Neural cell (in vitro differentiated cells): ENCODE results near the gene C22orf42. TPM values are rescaled to one million over a fixed set of nuclear protein-coding genes. Genes with fewer than 3 reads are reported as not detected.

Experiments
- H2AFZ ChIP-seq: fragments of 200-600, 300-800 bp; sonication (generic), shearing (Covaris generic); 2 replicates; pipeline ENCODE4 v1.6.0; 2014; ENCODE audit warnings: low read depth, mild to moderate bottlenecking, antibody characterized with exemption, low read length, moderate library complexity
- H3F3A ChIP-seq: fragments of 200-600 bp; shearing (Covaris generic); 2 replicates; pipeline ENCODE4 v1.6.1; 2016; ENCODE audit warnings: mild to moderate bottlenecking, moderate library complexity, mixed read lengths, antibody characterized with exemption, low read length; ENCODE audit not compliant: insufficient read depth, poor library complexity, severe bottlenecking
- H3K27ac ChIP-seq: fragments of 200-600, 300-800 bp; sonication (generic), shearing (Covaris generic); 2 replicates; pipeline ENCODE4 v1.5.1; 2014; ENCODE audit warnings: mild to moderate bottlenecking, low read length, moderate library complexity
- H3K27me3 ChIP-seq: fragments of 300-800, 200-600 bp; sonication (generic), shearing (Covaris generic); 2 replicates; pipeline ENCODE4 v1.6.0; 2014; ENCODE audit warnings: mild to moderate bottlenecking, low read depth, low read length, moderate library complexity; ENCODE audit not compliant: insufficient read depth
- H3K36me3 ChIP-seq: fragments of 300-800, 200-600 bp; sonication (generic), shearing (Covaris generic); 2 replicates; pipeline ENCODE4 v1.5.1; 2014; ENCODE audit warnings: mild to moderate bottlenecking, antibody characterized with exemption, low read length, moderate library complexity; ENCODE audit not compliant: insufficient read depth
- H3K4me2 ChIP-seq: fragments of 300-800, 200-600 bp; sonication (generic), shearing (Covaris generic); 2 replicates; pipeline ENCODE4 v1.6.0; 2014; ENCODE audit warnings: mild to moderate bottlenecking, low read length
- H3K4me3 ChIP-seq: fragments of 300-800, 200-600 bp; sonication (generic), shearing (Covaris generic); 2 replicates; pipeline ENCODE4 v1.5.1; 2014; ENCODE audit warnings: mild to moderate bottlenecking, low read length, moderate library complexity
- H3K79me2 ChIP-seq: fragments of 200-600 bp; shearing (Covaris generic); replicated peaks from 2 replicates; pipeline ENCODE4 v1.6.0; 2014; ENCODE audit warnings: mild to moderate bottlenecking, low read length, moderate library complexity; ENCODE audit not compliant: insufficient read depth
- H3K9ac ChIP-seq: fragments of 300-800, 200-600 bp; sonication (generic), shearing (Covaris generic); 2 replicates; pipeline ENCODE4 v1.6.1; 2016; ENCODE audit warnings: mild to moderate bottlenecking, low read length, mixed read lengths
- H3K9me2 ChIP-seq: fragments of 200-600 bp; shearing (Covaris generic); 2 replicates; pipeline ENCODE4 v1.6.1; 2016; ENCODE audit warnings: mild to moderate bottlenecking, low read length, mixed read lengths; ENCODE audit not compliant: insufficient read depth
- H3K9me3 ChIP-seq: fragments of 200-600, 300-800 bp; sonication (generic), shearing (Covaris generic); 2 replicates; pipeline ENCODE4 v1.6.1; 2016; ENCODE audit warnings: mild to moderate bottlenecking, mixed run types, low read length, moderate library complexity, mixed read lengths
- H4K20me1 ChIP-seq: fragments of 200-600 bp; shearing (Covaris generic); 2 replicates; pipeline ENCODE4 v1.6.1; 2016; ENCODE audit warnings: mild to moderate bottlenecking, mixed run types; ENCODE audit not compliant: insufficient read depth
- CTCF ChIP-seq: fragments of 450-650 bp; IDR thresholded peaks from 2 replicates; pipeline ENCODE4 v1.5.1; 2014; ENCODE audit warnings: antibody characterized with exemption, mild to moderate bottlenecking, moderate library complexity; ENCODE audit not compliant: poor library complexity, severe bottlenecking
- EP300 ChIP-seq: fragments of 450-650 bp; conservative IDR thresholded peaks from 2 replicates; pipeline ENCODE4 v1.6.1; 2014; ENCODE audit warnings: antibody characterized with exemption, mild to moderate bottlenecking, moderate library complexity; ENCODE audit not compliant: poor library complexity, severe bottlenecking
- EZH2 ChIP-seq: fragments of 200-600, 300-800 bp; shearing (Covaris generic), sonication (generic); IDR thresholded peaks from 2 replicates; pipeline ENCODE4 v1.6.1; 2014; ENCODE audit warnings: antibody characterized with exemption, low read length, borderline replicate concordance, mild to moderate bottlenecking; ENCODE audit not compliant: insufficient read depth, poor library complexity, severe bottlenecking
- MXI1 ChIP-seq: fragments of 450-650 bp; conservative IDR thresholded peaks from 2 replicates; pipeline ENCODE4 v1.6.1; 2014; ENCODE audit warnings: antibody characterized with exemption, mild to moderate bottlenecking; ENCODE audit not compliant: poor library complexity, severe bottlenecking
- POLR2AphosphoS5 ChIP-seq: IDR thresholded peaks from 2 replicates; pipeline ENCODE4 v1.6.1; 2012
- RAD21 ChIP-seq: fragments of 450-650 bp; conservative IDR thresholded peaks from 2 replicates; pipeline ENCODE4 v1.6.1; 2014; ENCODE audit warnings: antibody characterized with exemption, mild to moderate bottlenecking, moderate library complexity
- REST ChIP-seq: IDR thresholded peaks from 2 replicates; pipeline ENCODE4 v1.6.1; 2012; ENCODE audit warnings: borderline replicate concordance
- SMC3 ChIP-seq: fragments of 450-650 bp; conservative IDR thresholded peaks from 2 replicates; pipeline ENCODE4 v1.6.1; 2014; ENCODE audit warnings: antibody characterized with exemption, mild to moderate bottlenecking, moderate library complexity; ENCODE audit not compliant: poor library complexity
- TAF1 ChIP-seq: IDR thresholded peaks from 2 replicates; pipeline ENCODE4 v1.6.1; 2012; ENCODE audit warnings: low read depth
- polyA plus RNA-seq: library from polyadenylated mRNA; depleted of rRNA; stranded (reverse); fragments of >200 nt; gene quantifications from 2 replicates; pipeline ENCODE4 v1.2.3, GENCODE V29; 2014

The C22orf42 gene
- polyA plus RNA-seq, 1 donor from 2014 or later: 51.0 TPM

GRCh38 chr22:32103658-32104315 is 55.3 kb downstream of the C22orf42 start:
- TF ChIP-seq EP300 (no peak), SMC3 (peak; percentile 86), RAD21 (peak; percentile 88), CTCF (peak; percentile 80), REST (no peak), EZH2 (no peak), TAF1 (no peak), MXI1 (no peak), POLR2AphosphoS5 (no peak)
- no peaks in the 10 kb centered on the region for H3K9me3 ChIP-seq
- H2AFZ ChIP-seq: no peak overlapping the region
- H3F3A ChIP-seq: no peaks in the 10 kb centered on the region
- no peak overlapping the region for H3K27ac ChIP-seq
- H3K36me3 ChIP-seq: no peaks in the 10 kb centered on the region
- H3K79me2 ChIP-seq: no peaks in the 10 kb centered on the region
- H3K4me3 ChIP-seq: no peak overlapping the region
- H3K4me2 ChIP-seq: no peak overlapping the region
- no peaks in the 10 kb centered on the region for H4K20me1 ChIP-seq
- peaks cover 3% of the 10 kb centered on the region for H3K27me3 ChIP-seq
- no peaks in the 10 kb centered on the region for H3K9me2 ChIP-seq
- H3K9ac ChIP-seq: no peak overlapping the region

GRCh38 chr22:32100711-32101110 is 58.4 kb downstream of the C22orf42 start:
- no peaks in the 10 kb centered on the region for H3K79me2 ChIP-seq
- no peaks in the 10 kb centered on the region for H3K9me2 ChIP-seq
- H3K36me3 ChIP-seq: no peaks in the 10 kb centered on the region
- H3K9me3 ChIP-seq: no peaks in the 10 kb centered on the region
- no peaks in the 10 kb centered on the region for H3F3A ChIP-seq
- H3K27ac ChIP-seq: no peak overlapping the region
- no peak overlapping the region for H3K4me3 ChIP-seq
- H4K20me1 ChIP-seq: no peaks in the 10 kb centered on the region
- no peak overlapping the region for H2AFZ ChIP-seq
- TF ChIP-seq RAD21 (no peak), MXI1 (no peak), EP300 (no peak), CTCF (no peak), EZH2 (no peak), TAF1 (no peak), REST (no peak), SMC3 (no peak), POLR2AphosphoS5 (no peak)
- no peak overlapping the region for H3K4me2 ChIP-seq
- no peak overlapping the region for H3K9ac ChIP-seq
- peaks cover 3% of the 10 kb centered on the region for H3K27me3 ChIP-seq
